Ishikawa (cell line): ENCODE results near the gene RNLS.

Experiments
- CEBPB ChIP-seq: IDR thresholded peaks from 2 replicates; pipeline ENCODE4 v1.6.1; 2012
- CREB1 ChIP-seq: IDR thresholded peaks from 2 replicates; pipeline ENCODE4 v1.6.1; 2012; ENCODE audit warnings: low read depth
- EP300 ChIP-seq: IDR thresholded peaks from 2 replicates; pipeline ENCODE4 v1.6.1; 2012; ENCODE audit warnings: borderline replicate concordance
- NFIC ChIP-seq: IDR thresholded peaks from 2 replicates; pipeline ENCODE4 v1.6.1; 2012
- RAD21 ChIP-seq: IDR thresholded peaks from 2 replicates; pipeline ENCODE4 v1.6.1; 2012; ENCODE audit warnings: low read depth
- REST ChIP-seq: IDR thresholded peaks from 2 replicates; pipeline ENCODE4 v1.6.1; 2012; ENCODE audit warnings: low read depth, mild to moderate bottlenecking
- TAF1 ChIP-seq: IDR thresholded peaks from 2 replicates; pipeline ENCODE4 v1.6.1; 2012; ENCODE audit warnings: low read depth, mild to moderate bottlenecking
- TEAD4 ChIP-seq: IDR thresholded peaks from 2 replicates; pipeline ENCODE4 v1.6.1; 2012
- YY1 ChIP-seq: IDR thresholded peaks from 2 replicates; pipeline ENCODE4 v1.6.1; 2012; ENCODE audit warnings: low read depth
- ZBTB7A ChIP-seq: IDR thresholded peaks from 2 replicates; pipeline ENCODE4 v1.6.1; 2012; ENCODE audit warnings: low read depth
- TF ChIP-seq, protein P1 (sequence below): IDR thresholded peaks from 2 replicates; pipeline ENCODE4 v1.6.1; 2012

- no peak for TF ChIP-seq NFIC
- no peak for TF ChIP-seq EP300
- TF ChIP-seq YY1: no peak
- TF ChIP-seq RAD21: no peak
- TF ChIP-seq ZBTB7A: no peak
- no peak for TF ChIP-seq REST
- TF ChIP-seq TAF1: no peak
- TF ChIP-seq, protein P1, sequence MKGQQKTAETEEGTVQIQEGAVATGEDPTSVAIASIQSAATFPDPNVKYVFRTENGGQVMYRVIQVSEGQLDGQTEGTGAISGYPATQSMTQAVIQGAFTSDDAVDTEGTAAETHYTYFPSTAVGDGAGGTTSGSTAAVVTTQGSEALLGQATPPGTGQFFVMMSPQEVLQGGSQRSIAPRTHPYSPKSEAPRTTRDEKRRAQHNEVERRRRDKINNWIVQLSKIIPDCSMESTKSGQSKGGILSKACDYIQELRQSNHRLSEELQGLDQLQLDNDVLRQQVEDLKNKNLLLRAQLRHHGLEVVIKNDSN: no peak
- no peak for TF ChIP-seq CREB1
- TF ChIP-seq TEAD4: no peak
- no peak for TF ChIP-seq CEBPB
Observed at GRCh38 chr10:88319960-88320517, 263.1 kb downstream of the RNLS start.
